ENCODE data around the gene ACTRT2. TPM values are rescaled to one million over a fixed set of nuclear protein-coding genes. Genes with fewer than 3 reads are reported as not detected.

ACTRT2 gene
- total and polyA plus RNA-seq, 2 donors (not counting 3 experiments of a cell fraction or from before 2014, with no cell fraction given), result not detected

DNA sequence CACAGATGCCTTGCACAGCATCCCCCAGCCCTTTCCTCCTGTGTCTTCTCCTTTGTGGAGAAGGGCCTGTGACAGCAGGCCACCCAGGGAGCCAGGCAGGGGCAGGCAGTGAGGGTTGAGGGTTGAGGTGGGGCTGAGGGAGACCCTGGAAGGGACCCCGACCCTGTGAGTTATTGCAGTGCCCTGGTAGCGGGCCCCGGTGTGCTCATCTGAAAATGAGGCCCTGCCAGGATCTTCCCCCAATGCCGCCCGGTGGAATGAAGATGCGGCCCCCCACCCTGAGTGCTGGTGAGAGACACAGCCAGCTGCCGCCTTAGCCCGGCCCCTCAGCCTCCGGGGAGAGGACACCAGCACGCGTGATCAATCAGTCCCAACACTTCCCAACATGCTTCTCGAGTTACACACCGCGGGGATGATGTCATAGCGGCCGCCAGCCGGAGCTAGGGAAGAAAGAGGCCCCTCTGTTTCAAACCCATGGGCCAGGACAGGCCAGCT, 36.2 kb upstream of the ACTRT2 start:
- TF ChIP-seq CTCF (IDR thresholded peaks at IDR 0.05; ENCODE audit: extremely low read depth in 1 of 2, insufficient read depth in 1 of 2, low read depth in 1 of 2, low read length in 2 of 2) (no peak), POLR2AphosphoS5 (IDR thresholded peaks at IDR 0.05; ENCODE audit: insufficient read depth, low read depth, low read length) (no peak), POLR2A (IDR thresholded peaks at IDR 0.05; ENCODE audit: low read depth, low read length) (no peak), JUN (IDR thresholded peaks at IDR 0.05; ENCODE audit: borderline replicate concordance, insufficient read depth, insufficient read length, low read depth) (no peak), FOS (IDR thresholded peaks at IDR 0.05; ENCODE audit: borderline replicate concordance, insufficient read depth, low read length) (no peak), MAX (IDR thresholded peaks at IDR 0.05; ENCODE audit: insufficient read depth, insufficient read length) (no peak), EZH2 (IDR thresholded peaks at IDR 0.05; ENCODE audit: borderline replicate concordance, low read depth, low read length, severe bottlenecking) (no peak), MYC (IDR thresholded peaks at IDR 0.05; ENCODE audit: low read depth, low read length) (no peak), GATA2 (IDR thresholded peaks at IDR 0.05; ENCODE audit: insufficient read depth, insufficient read length, low read depth, low read length) (no peak)
- no peak overlapping the region for H3K4me3 ChIP-seq (replicated peaks in 1 of 3; ENCODE audit: insufficient read depth in 1 of 3, low read depth in 1 of 3, low read length in 3 of 3)
- no peaks in the 10 kb centered on the region for H3K79me2 ChIP-seq (ENCODE audit: control insufficient read depth, insufficient read depth, low read length)
- no peaks in the 10 kb centered on the region for H3K27me3 ChIP-seq (ENCODE audit: control insufficient read depth in 2 of 2, insufficient read depth in 2 of 2, low read length in 2 of 2)
- H3K27ac ChIP-seq (ENCODE audit: insufficient read depth, low read depth, low read length), result no peak overlapping the region
- no peaks in the 10 kb centered on the region for H4K20me1 ChIP-seq (replicated peaks; ENCODE audit: control insufficient read depth, extremely low read depth, insufficient read depth, low read length)
- dilution Hi-C loops (cut with MboI; ENCODE audit: extremely low pct_ligation_motif_present, low sequenced_read_pairs) (no loop called here), intact Hi-C loops (cut with micrococcal nuclease) (no loop called here)
- no peaks in the 10 kb centered on the region for H3K9me1 ChIP-seq (replicated peaks; ENCODE audit: control insufficient read depth, extremely low read depth, insufficient read depth, low read length)
- ChIA-PET CTCF (no interaction called here), POLR2A (no interaction called here)
- no peak overlapping the region for H3K4me2 ChIP-seq (ENCODE audit: insufficient read depth, low read length)
- H3K9me3 ChIP-seq (replicated peaks; ENCODE audit: control insufficient read depth, insufficient read depth, low read length), result peaks cover 9% of the 10 kb centered on the region
- FAIRE-seq, result no peak
- no peaks in the 10 kb centered on the region for H3K4me1 ChIP-seq (ENCODE audit: control insufficient read depth, extremely low read depth, insufficient read depth, low read length)
- no peak for DNase-seq (ENCODE audit: low read depth, low spot score)
- no peak overlapping the region for H2AFZ ChIP-seq (ENCODE audit: low read depth, low read length)
- BruUV-seq (replicated peaks), result no TSS peak
- no peak overlapping the region for H3K9ac ChIP-seq (replicated peaks; ENCODE audit: extremely low read depth, insufficient read depth, low read length)
- no peaks in the 10 kb centered on the region for H3K36me3 ChIP-seq (ENCODE audit: control insufficient read depth in 2 of 2, extremely low read depth in 1 of 2, insufficient read depth in 2 of 2, low read length in 2 of 2)

All from endothelial cell of umbilical vein (primary cell).